Cerebellar nuclear complex (tissue), 1 donor: ENCODE data around the gene MYOM1.
"Not testable (repeated sequence)": the region's sequence is repeated elsewhere in the genome, so short reads cannot be mapped to it uniquely, and the experiment has no call there.

Experiments
- DNase-seq, 2 experiments: peaks; one replicate each; lab custom pipeline; 2025; lab: John Stamatoyannopoulos, UW

Gene MYOM1

DNA sequence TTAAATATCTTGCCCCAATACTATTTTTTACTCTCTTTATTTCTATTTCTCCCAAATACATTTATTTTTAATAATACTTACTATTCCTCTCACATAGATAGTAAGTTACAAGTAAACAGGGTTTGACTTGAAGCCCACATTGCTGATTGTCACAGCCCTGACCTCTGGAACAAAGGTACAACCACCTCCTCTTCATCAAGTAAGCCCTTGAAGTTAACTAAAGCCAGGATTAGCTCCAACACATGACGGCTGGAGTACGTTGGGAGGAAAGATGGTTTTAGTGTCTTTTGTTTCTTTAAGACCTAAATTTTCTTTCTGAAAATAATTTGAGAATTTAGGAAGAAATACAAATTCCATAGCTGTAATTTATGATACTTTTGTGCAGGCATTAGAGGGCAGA is 949 bp downstream of the MYOM1 start:
- no peak for DNase-seq

- no peak for DNase-seq
Observed at GRCh38 chr18:3217948-3218647, 1.7 kb downstream of the MYOM1 start.

DNA sequence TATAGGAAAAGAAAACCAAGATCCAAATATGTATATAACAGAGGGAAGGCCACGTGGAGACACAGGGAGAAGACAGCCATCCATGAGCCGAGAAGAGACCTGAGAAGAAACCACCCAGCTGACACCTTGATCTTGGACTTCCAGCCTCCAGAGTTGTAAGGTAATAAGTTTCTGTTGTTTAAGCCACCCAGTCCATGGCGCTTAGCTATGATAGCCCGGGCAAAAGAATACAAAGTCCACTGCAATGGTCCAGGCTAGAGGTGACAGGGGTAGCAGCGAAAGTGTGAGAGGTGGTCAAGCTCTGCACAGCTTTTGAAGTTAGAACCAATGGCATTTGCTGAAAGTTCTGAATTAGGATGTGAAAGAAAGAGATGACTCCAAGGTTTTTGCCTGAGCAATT is 2.8 kb downstream of the MYOM1 start:
- DNase-seq = no peak

- no peak for DNase-seq
Observed at GRCh38 chr18:3214855-3215637, 4.7 kb downstream of the MYOM1 start.

DNA sequence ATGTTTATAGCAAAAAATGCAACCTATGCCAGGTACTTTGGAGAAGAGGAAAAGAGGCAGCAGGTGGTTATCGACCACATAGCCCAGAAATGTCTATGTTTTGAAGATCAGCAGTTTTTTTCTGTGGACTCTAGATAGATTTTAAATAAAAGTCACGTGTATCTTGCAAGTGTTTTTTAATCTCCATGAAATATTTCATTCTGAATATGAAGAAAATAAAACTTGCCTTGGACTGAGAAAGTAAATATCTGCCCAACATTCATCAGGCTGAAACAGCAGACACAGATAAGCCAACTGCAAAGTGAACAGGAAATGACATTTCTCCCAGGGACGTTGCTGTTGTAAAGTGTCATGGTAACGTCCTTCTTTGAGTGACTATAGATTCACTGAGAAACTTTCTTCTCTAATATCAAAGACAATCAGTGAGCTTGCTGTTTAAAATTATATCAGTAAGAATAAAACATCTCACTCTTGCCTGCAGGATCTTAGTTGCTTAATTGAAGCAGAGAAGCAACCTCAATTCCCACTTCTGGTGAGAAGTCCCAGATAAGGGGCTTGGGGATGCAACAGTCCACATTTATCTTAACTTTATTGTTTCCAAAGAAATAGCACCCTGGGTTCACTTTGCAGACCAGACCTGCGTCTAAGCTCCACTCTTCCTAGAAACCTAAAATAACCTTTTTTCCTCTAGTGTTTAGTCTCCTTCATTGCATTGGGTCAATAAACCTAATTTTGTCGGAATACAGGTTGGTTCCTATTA is 6.3 kb downstream of the MYOM1 start:
- DNase-seq = no peak

DNA sequence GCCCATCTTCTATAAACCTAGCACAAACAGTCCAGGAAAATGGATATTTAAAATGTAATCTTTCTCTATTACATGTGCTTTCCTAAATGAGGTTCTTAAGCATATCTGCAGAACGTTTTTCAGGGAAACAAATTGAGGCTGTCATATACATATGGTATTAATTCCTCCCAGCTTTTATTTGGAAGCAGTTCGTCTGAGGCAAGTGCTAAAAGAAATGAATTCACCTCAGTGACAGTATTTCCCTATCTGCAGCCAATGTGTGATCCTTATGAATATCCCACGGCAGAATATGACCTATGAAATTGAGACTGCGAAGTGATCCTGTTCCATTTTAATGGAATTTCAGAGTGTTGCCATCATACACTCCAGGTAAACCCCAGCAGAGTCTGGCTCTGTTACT is 7.1 kb downstream of the MYOM1 start:
- no peak for DNase-seq

- DNase-seq = no peak
Observed at GRCh38 chr18:3211236-3211992, 8.4 kb downstream of the MYOM1 start.

DNA sequence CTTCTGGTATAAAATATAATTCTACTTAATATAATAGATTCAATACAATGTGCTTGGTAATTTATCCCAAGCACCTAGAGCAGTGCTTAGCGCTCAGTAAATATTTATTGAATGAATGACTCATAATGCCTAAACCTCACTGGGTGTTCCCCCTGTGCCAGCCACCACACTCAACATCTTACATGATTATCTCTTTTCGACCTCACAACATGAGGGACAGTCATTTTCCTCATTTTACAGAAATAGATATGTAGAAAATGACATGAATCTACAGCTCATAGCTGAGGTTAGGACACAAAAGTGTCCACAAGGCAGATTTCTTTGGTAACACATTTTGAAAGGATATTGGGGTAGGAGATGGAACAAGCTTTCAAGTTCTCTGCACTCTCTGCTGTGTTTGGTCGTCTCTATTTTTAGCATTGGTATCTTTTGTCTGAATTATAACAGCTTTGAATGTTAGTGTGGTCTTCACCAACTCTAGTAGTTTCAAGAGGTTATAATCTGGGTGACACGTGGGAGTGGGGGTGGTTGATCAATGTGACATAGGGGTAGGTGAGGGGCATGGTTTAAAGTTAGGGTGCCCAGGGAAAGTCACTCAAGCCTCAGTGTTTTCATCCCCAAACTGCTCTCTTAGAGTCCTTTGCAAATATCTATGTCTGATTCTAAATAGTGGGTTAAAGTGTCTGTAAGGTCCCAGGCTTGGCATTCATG is 9.8 kb downstream of the MYOM1 start:
- no peak for DNase-seq

- no peak for DNase-seq
Observed at GRCh38 chr18:3207565-3207964, 12.2 kb downstream of the MYOM1 start.

GRCh38 chr18:3205239-3205638 is 14.5 kb downstream of the MYOM1 start:
- DNase-seq = no peak

- DNase-seq = no peak
Observed at GRCh38 chr18:3199942-3200645, 19.7 kb downstream of the MYOM1 start.

DNA sequence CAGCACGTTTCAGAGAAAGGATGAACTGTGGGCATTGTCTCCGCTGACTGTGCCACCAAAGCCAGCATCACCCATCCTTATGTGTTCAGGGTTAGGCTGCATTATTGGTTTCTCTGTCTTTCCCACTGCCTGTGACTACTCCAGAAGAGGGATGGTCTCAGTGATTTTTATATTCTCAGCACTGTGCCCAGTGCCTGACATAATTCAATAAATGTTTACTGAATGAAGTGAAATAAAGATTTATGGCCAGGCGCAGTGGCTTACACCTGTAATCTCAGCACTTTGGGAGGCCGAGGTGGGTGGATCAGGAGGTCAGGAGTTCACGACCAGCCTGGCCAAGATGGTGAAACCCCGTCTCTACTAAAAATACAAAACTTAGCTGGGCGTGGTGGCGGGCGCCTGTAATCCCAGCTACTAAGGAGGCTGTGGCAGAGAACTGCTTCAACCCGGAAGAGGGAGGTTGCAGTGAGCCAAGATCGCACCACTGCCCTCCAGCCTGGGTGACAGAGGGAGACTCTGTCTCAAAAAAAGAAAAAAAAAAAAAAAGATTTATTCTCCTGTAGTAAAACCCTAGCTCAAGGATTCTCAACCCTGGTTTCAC is 21.4 kb downstream of the MYOM1 start:
- DNase-seq = not testable (repeated sequence)

DNA sequence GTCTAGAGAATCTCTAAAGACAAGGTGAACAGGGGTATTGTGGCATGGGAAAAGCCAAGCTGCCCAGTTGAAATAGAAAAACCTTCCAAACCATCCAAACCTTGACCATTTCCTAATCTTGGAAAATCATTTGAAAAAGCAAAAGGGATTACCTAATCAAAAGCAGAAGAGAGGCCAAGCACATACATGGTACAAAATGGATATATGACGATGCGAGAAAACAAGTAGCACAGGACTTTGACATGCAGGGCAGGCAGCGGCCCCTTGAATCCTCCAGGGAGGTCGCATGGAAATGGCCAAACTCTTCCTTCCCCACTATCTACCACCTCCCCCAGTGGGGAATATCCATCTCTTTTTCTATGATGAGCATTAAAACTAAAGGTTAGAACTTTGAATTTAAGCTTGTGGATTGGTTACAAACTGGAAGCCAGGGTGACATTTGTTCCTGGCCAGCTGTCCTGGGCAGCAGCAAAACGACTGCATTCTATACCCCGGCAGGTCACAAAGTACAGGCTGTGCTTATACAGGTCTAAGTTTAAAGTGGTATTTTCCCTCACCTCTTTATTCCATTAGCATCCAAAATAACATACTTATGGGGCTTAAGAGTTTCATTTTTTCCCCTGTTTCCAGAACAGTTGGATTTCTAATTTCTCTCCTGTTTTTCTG is 24.7 kb downstream of the MYOM1 start:
- no peak for DNase-seq

DNA sequence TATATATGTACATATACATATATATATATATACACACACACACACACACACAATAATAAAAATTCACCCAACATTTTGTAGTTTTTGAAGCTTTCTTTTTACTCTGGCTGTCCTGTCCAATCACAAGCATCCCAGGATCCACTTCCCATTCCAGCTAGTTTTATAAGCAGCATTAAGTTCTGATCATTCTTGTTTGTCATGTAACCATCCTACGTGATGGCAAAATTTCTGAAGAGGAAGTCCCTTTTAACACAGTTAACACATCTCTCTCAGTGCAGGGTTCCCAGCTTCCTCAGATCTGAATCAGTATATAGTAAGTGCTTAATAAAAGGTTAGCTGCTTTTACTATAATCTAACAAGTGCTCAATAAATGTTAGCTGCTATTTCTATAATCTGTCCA is 26.4 kb downstream of the MYOM1 start:
- no peak for DNase-seq

- no peak for DNase-seq
Observed at GRCh38 chr18:3192752-3193151, 27.0 kb downstream of the MYOM1 start.

DNA sequence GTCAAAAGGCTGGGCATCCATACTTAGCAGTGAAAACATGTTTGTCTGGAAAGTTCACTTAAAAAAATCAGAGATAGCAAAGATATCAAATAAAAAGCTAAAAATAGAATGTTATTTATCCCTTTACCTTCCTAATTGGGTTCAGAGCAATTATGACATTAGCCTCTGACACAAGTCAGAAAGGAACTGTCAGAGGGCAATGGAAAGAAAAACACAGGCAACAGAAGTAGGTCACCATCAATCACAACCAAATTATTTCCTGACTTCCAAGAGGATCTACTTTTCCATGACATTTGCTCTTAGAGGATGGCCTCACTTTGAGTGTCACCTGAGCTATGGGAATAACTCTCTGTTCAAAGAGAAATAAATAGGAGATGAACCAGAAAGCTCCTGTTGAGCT is 27.5 kb downstream of the MYOM1 start:
- DNase-seq = no peak

DNA sequence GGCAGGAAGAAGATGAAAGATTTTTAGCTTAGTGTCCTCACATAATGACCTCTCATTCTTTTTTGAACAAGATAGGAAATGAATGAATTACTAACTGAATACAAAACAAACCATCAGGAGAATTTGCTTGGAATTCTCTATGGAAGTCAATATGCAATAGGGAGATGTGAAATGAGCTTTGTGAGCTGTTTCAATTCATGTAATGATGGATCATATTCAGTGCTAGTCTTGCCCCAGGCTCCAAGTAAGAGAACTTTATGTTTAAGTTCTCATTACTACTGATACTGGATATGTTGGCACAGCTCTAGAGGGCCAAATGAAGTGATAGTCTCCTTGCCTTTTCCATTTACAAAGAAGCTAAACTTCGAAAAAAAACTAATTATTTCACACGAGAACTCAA is 29.2 kb downstream of the MYOM1 start:
- DNase-seq = no peak

GRCh38 chr18:3189884-3190283 is 29.9 kb downstream of the MYOM1 start:
- DNase-seq = no peak

GRCh38 chr18:3186678-3187658 is 32.8 kb downstream of the MYOM1 start:
- no peak for DNase-seq
